GM18909 (cell line): ENCODE data around the gene NDOR1.

Experiments used
- ATAC-seq: cut with Tn5 transposase; IDR thresholded peaks from one replicate; pipeline ENCODE4 v1.9.1; 2021; ENCODE audit warnings: mild to moderate bottlenecking; ENCODE audit not compliant: unreplicated experiment, poor library complexity

The NDOR1 gene

DNA sequence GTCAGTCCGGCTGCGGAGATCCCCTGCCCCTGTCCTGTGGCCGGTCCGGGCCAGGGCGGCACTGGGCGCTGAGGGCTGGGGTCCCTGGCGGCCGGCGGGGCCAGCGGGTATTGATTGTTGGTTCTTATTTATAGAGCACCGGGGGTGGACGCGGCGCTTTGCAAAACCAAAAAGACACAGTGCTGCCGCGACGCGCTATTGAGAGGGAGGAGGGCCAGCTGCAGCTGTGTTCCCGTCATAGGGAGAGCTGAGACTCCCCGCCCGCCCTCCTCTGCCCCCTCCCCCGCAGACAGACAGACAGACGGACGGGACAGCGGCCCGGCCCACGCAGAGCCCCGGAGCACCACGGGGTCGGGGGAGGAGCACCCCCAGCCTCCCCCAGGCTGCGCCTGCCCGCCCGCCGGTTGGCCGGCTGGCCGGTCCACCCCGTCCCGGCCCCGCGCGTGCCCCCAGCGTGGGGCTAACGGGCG, 38.2 kb upstream of the NDOR1 start:
- no peak for ATAC-seq

DNA sequence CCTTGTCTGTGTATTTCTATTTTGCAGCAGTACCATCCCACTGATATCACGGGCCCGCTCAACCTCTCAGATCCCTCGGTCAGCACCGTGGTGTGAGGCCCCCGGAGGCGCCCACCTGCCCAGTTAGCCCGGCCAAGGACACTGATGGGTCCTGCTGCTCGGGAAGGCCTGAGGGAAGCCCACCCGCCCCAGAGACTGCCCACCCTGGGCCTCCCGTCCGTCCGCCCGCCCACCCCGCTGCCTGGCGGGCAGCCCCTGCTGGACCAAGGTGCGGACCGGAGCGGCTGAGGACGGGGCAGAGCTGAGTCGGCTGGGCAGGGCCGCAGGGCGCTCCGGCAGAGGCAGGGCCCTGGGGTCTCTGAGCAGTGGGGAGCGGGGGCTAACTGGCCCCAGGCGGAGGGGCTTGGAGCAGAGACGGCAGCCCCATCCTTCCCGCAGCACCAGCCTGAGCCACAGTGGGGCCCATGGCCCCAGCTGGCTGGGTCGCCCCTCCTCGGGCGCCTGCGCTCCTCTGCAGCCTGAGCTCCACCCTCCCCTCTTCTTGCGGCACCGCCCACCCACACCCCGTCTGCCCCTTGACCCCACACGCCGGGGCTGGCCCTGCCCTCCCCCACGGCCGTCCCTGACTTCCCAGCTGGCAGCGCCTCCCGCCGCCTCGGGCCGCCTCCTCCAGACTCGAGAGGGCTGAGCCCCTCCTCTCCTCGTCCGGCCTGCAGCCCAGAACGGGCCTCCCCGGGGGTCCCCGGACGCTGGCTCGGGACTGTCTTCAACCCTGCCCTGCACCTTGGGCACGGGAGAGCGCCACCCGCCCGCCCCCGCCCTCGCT, 37.5 kb upstream of the NDOR1 start:
- ATAC-seq = no peak

GRCh38 chr9:137168573-137168903, 37.0 kb upstream of the NDOR1 start:
- peak; percentile 11 for ATAC-seq

DNA sequence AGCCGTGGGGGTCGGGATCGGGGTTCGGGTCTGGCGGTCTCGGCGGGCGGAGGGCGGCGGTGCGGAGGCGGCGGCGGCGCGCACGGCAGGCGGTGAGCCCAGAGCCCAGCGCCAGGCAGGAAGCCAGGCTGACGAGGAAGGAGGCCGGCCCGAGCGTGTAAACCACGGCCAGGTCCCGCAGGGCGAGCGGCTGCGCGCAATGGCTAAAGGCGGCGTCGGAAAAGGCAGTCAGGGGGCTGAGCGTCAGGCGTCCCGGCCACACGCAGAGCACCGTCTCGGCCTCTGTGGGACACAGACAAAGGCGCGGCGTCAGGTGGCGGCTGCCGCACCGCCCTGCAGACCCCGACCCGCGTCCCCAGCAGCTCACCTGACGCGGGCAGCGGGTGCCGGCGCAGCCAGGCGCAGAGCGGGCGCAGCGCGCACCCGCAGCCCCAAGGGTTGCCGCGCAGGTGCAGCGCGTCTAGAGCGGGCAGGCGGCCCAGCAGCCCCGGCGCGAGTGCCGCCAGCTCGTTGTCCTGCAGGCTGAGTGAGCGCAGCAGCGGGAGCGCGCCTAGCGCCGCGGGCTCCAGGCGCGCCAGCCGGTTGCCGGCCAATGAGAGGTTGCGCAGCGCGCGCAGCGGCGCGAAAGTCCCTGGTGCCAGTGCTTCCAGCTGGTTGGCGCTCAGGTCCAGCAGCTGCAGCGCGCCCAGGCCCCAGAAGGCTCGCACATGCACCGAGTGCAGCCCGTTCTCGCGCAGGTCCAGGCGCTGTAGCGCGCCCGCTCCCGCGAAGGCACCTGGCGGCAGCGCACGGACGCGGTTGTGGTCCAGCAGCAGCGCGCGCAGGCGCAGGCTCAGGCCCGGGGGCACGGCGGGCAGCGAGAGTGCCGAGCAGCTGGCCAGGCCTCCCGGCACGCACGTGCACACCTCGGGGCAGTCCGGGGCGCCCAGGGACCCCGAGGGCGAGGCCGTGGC, 36.3 kb upstream of the NDOR1 start:
- peak; percentile 39 for ATAC-seq

GRCh38 chr9:137169896-137170358, 35.6 kb upstream of the NDOR1 start, which contains the start of gene LRRC26:
Gene LRRC26 (minus strand): TSS chr9:137170051. CDS start chr9:137169943, 108 bp downstream.
- no peak for ATAC-seq

GRCh38 chr9:137170486-137171148, 34.9 kb upstream of the NDOR1 start:
- ATAC-seq = no peak

DNA sequence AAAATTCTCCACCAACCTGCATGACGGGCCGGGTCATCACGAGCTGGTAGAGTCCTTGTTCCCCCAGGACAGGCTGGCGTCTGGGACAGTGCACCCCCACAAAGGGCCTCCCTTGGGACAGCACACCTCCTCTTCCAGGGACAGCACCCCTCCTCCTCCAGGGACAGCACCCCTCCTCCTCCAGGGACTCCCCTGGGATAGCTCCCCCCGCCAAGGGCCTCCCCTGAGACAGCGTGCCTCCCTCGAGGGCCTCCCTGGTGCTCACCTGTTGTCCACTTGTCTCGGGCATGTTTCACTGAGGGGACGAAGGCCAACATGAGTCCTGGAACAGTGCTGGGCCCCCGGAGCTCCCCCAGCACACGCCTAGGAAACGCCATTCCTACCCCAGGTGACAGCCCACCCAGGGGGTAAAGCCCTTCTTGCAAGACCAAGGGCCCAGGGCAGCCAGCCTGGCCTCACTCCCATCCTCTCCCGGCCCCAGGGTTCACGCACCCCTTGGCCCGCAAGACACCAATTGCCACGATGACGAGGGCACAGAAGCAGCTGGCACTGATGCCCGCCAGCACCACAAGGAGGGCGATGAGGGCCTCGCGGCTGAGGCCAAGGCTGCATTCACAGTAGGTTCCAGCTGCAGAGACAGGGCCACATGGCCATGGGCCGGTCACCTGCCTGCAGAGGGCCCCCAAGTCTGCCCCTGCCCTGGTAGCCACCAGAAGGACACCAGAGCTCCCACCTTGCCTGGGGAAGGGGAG, 34.2 kb upstream of the NDOR1 start:
- no peak for ATAC-seq

GRCh38 chr9:137172901-137173795, 32.4 kb upstream of the NDOR1 start:
- no peak for ATAC-seq

DNA sequence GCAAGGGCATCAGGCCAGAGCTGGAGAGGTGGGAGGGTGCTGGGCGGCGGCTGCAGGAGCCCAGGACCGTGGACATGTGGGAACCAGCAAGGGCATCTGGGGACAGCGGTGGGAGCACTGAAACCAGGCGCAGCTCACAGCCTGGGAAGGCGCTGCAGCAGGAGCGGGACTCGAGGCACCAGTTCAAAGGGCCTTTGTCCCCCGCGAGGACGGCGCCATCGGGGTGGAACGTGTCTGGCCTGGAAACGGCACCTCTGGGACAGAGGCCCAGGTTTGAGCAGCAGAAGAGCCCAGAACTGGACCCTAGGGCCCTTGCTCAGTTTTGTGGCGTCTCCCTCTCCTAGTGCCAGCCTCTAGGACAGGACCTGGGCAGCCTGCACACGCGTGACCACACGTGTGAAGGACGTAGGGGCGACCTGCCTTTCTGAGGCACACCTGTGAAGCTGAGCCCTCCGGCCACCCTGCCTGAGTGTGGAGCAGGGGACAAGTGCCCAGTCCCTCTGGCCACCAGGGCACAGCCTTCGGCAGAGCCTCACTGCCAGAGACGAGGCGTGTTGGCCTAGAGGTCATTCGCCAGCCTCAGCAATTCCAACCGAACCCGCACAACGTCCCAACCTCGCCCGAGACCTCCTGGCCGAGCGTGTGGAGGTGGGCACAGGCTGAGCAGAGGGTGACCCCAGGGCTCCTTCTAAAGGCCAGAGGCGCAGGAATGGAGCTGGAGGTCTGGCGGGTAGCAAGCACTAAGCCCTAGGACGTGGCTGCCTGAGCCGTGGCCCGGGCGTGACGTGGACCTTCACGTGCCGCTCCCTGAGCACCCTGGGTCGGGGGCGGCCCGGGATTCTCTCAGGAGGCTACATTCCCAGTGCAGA, 31.5 kb upstream of the NDOR1 start:
- no peak for ATAC-seq

DNA sequence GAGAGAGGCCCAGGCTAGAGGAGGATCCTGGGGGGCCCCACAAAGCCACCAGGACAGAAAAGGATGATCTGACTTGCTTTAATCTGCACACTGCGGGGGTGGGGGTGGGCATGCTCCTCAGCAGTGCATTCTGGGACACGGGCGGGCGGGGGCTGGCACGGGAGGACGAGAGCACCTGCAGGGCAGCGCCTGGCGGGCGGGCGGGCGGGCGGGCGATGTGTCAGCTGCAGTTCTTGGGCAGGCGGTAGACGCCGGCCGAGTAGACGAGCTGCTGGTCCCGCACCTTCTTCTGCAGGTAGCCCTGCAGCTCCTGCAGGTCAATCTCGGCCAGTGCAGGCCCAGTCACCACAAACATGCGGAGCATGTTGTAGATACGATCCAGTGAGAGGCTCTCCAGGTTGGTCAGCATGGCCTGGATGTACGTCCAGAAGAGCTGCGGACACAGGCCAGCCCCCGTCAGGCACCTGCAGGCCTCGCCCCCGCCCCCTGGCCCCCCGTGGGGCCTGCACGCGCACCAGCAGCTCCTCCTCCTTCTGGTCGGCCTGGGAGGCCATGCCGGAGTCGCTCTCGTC, 30.7 kb upstream of the NDOR1 start:
- no peak for ATAC-seq

- no peak for ATAC-seq
Observed at GRCh38 chr9:137175345-137175961, 30.0 kb upstream of the NDOR1 start.

DNA sequence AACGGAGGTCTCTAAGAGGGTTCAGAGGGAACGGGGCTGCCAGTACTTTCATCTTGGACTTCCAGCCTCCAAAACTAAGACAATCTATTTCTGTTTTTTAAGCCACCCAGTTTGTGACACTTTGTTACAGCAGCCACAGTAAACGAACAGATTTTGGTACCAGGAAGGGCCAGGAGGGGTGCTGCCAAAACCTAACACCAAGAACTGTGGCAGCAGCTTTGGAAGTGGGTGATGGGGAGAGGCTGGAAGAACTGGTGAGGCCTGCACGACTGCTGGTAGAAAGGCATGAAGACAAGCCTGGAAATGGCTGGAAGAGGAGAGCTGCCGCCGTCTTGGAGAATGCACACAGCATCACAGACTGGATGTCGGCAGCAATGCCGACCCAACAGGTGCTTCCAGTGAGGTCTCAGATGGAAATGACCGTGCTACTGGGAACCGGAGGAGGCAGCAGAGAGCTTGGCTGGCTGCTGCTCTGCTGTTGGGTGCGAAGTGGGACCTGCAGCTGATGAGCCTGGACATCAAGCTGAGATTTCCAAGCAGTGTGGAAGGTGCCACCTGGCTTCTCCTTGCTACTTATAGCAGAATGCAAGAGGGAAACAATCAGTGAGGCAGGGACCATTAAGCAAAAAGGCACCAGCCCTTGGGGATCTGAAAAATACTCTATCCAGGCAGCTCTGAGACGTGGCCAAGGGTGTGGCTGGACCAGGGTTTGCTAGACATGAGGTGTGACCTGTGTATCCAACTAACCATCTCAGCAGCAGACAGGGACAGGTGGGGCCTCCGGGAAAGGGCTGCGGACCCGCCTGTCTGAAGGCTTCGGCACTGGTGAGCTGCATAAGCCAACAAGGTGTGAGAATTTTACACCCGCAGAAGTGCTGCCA, 29.0 kb upstream of the NDOR1 start:
- ATAC-seq = no peak

GRCh38 chr9:137178201-137178938, 27.1 kb upstream of the NDOR1 start:
- ATAC-seq = no peak

- ATAC-seq = no peak
Observed at GRCh38 chr9:137178939-137179630, 26.4 kb upstream of the NDOR1 start.

- no peak for ATAC-seq
Observed at GRCh38 chr9:137179761-137180160, 25.7 kb upstream of the NDOR1 start.
